ENCODE measurements around the gene ANXA5. TPM values are rescaled to one million over a fixed set of nuclear protein-coding genes. Genes with fewer than 3 reads are reported as not detected.

ANXA5 gene
- total and polyA plus RNA-seq, 2 experiments from 2014 or later: 129 to 181 TPM

- Histone ChIP-seq H3K79me2 (replicated peaks; ENCODE audit: insufficient read depth) (no peaks in the 10 kb centered on the region), H3K4me3 (no peak overlapping the region), H3K4me1 (ENCODE audit: insufficient read depth) (peaks cover 19% of the 10 kb centered on the region), H3K27me3 (ENCODE audit: insufficient read depth) (no peaks in the 10 kb centered on the region), H2AFZ (no peak overlapping the region), H3K9me2 (ENCODE audit: insufficient read depth) (no peaks in the 10 kb centered on the region), H3K4me2 (no peak overlapping the region), H3K27ac (ENCODE audit: low read depth) (no peak overlapping the region), H3K36me3 (ENCODE audit: insufficient read depth) (no peaks in the 10 kb centered on the region), H4K20me1 (replicated peaks; ENCODE audit: insufficient read depth) (no peaks in the 10 kb centered on the region), H3F3A (replicated peaks; ENCODE audit: low read depth) (no peaks in the 10 kb centered on the region)
- DNase-seq (ENCODE audit: low spot score) (no peak), ATAC-seq (no peak)
- no peak overlapping the region for H3K4me3 Mint-ChIP-seq
- H3K36me3 Mint-ChIP-seq (ENCODE audit: low read depth): no peaks in the 10 kb centered on the region
- no peaks in the 10 kb centered on the region for H3K9me3 Mint-ChIP-seq
- TF ChIP-seq ZNF331 (CRISPR knock-in tag; IDR thresholded peaks at IDR 0.05; ENCODE audit: low read depth) (no peak), JUNB (IDR thresholded peaks at IDR 0.05; ENCODE audit: unreplicated experiment) (no peak), EZH2phosphoT487 (IDR thresholded peaks at IDR 0.05; ENCODE audit: unreplicated experiment) (no peak), STAT1 (IDR thresholded peaks at IDR 0.05; ENCODE audit: unreplicated experiment) (no peak), POLR2AphosphoS5 (IDR thresholded peaks at IDR 0.05; ENCODE audit: low read depth) (no peak), CTCF (conservative IDR thresholded peaks at IDR 0.05; ENCODE audit: low read depth in 2 of 2) (no peak), ETS1 (IDR thresholded peaks at IDR 0.05) (no peak), ZNF462 (CRISPR knock-in tag; IDR thresholded peaks at IDR 0.05) (no peak), NANOG (IDR thresholded peaks at IDR 0.05; ENCODE audit: borderline replicate concordance) (no peak), CREB1 (CRISPR knock-in tag; IDR thresholded peaks at IDR 0.05; ENCODE audit: low read depth) (no peak), REST (IDR thresholded peaks at IDR 0.05; ENCODE audit: unreplicated experiment) (no peak), EZH2 (IDR thresholded peaks at IDR 0.05; ENCODE audit: low read depth, unreplicated experiment) (no peak), ZNF114 (CRISPR knock-in tag; IDR thresholded peaks at IDR 0.05) (no peak)
- peaks cover 6% of the 10 kb centered on the region for H3K27me3 Mint-ChIP-seq (ENCODE audit: insufficient read depth, low read depth, poor library complexity)
- H3K27ac Mint-ChIP-seq: no peak overlapping the region
- H3K4me1 Mint-ChIP-seq: peaks cover 29% of the 10 kb centered on the region
Observed at GRCh38 chr4:121709766-121710405, 13.1 kb upstream of the ANXA5 start.
